MM.1S (cell line): ENCODE results near the gene CSF1.

Experiments used
- DNase-seq: peaks from one replicate; pipeline ENCODE4 v3.0.0-alpha.2; 2015
- H2AFZ ChIP-seq: fragments of 300-600 bp; sonication (generic); 2 replicates; pipeline ENCODE4 v1.6.0; 2016; ENCODE audit warnings: antibody characterized with exemption, low read length
- H3F3A ChIP-seq: fragments of 300-600 bp; sonication (generic); 2 replicates; pipeline ENCODE4 v1.6.1; 2016; ENCODE audit warnings: mild to moderate bottlenecking, antibody characterized with exemption, low read length, moderate library complexity, mixed read lengths; ENCODE audit not compliant: insufficient read depth
- H3K27ac ChIP-seq: fragments of 300-600 bp; sonication (generic); 2 replicates; pipeline ENCODE4 v1.5.1; 2016; ENCODE audit warnings: mild to moderate bottlenecking, low read length
- H3K27me3 ChIP-seq: fragments of 300-600 bp; sonication (generic); replicated peaks from 2 replicates; pipeline ENCODE4 v1.6.0; 2016; ENCODE audit warnings: low read length; ENCODE audit not compliant: insufficient read depth
- H3K36me3 ChIP-seq: fragments of 300-600 bp; sonication (generic); replicated peaks from 2 replicates; pipeline ENCODE4 v1.6.1; 2016; ENCODE audit warnings: mild to moderate bottlenecking, low read length, mixed read lengths; ENCODE audit not compliant: insufficient read depth
- H3K4me1 ChIP-seq: fragments of 300-600 bp; sonication (generic); 2 replicates; pipeline ENCODE4 v1.6.1; 2016; ENCODE audit warnings: low read length, mixed read lengths
- H3K4me2 ChIP-seq: fragments of 300-600 bp; sonication (generic); 2 replicates; pipeline ENCODE4 v1.6.0; 2016; ENCODE audit warnings: low read depth, low read length
- H3K4me3 ChIP-seq: fragments of 300-600 bp; sonication (generic); 2 replicates; pipeline ENCODE4 v1.5.1; 2016; ENCODE audit warnings: low read length, mixed read lengths
- H3K79me2 ChIP-seq: fragments of 300-600 bp; sonication (generic); 2 replicates; pipeline ENCODE4 v1.6.1; 2016; ENCODE audit warnings: mixed run types, low read length, mixed read lengths
- H3K9ac ChIP-seq: fragments of 300-600 bp; sonication (generic); 2 replicates; pipeline ENCODE4 v1.6.1; 2016; ENCODE audit warnings: low read length, mixed read lengths
- H3K9me2 ChIP-seq: fragments of 300-600 bp; sonication (generic); replicated peaks from 2 replicates; pipeline ENCODE4 v1.6.1; 2016; ENCODE audit warnings: mild to moderate bottlenecking, low read length, mixed read lengths; ENCODE audit not compliant: insufficient read depth
- H3K9me3 ChIP-seq: fragments of 300-600 bp; sonication (generic); replicated peaks from 2 replicates; pipeline ENCODE4 v1.6.1; 2016; ENCODE audit warnings: mild to moderate bottlenecking, low read length, mixed read lengths; ENCODE audit not compliant: insufficient read depth
- H4K20me1 ChIP-seq: fragments of 300-600 bp; sonication (generic); 2 replicates; pipeline ENCODE4 v1.6.1; 2016; ENCODE audit warnings: mild to moderate bottlenecking, low read length, moderate library complexity, mixed read lengths; ENCODE audit not compliant: insufficient read depth
- EZH2 ChIP-seq: fragments of 300-600 bp; sonication (generic); optimal IDR thresholded peaks from 2 replicates; pipeline ENCODE3; 2017; ENCODE audit warnings: low read depth, mild to moderate bottlenecking, antibody characterized with exemption, low read length, mixed read lengths
- EZH2phosphoT487 ChIP-seq: fragments of 300-600 bp; sonication (generic); IDR thresholded peaks from 2 replicates; pipeline ENCODE4 v1.6.1; 2018; ENCODE audit warnings: antibody characterized with exemption, low read length
- TF ChIP-seq, protein P1 (sequence below): fragments of 300-600 bp; sonication (generic); IDR thresholded peaks from 2 replicates; pipeline ENCODE4 v1.5.1; 2016; ENCODE audit warnings: antibody characterized with exemption, low read length, mixed read lengths

Gene CSF1

DNA sequence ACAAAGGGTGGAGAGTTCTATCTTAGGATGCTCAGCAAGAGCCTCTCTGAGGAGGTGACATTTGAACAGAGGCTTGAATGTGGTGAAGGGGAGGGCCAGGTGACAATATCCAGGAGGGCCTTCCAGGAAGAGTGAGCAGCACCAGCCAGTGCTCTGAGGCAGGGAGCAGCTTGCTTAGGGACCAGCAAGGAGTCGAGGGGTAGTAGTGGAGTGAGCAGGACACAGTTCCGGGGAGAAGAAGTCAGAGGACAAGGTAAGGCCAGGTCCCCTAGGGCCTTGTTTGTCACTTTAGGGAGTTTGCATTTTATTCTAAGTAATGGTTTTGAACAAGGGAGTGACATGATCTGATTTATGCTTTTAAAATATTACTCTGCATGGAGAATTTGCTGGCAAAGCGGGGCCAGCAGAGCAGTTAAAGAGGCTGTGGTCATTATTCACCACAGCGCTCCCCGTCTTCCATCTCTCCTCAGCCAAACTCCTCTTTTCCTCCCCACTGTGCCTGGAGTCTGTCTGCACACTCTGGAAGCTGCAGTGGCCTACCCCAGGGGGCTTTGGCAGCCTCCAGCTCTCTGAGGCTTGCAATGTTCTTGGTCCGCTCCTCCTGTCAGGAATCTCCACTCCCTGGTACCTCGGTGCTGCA, 17.0 kb upstream of the CSF1 start:
- no peaks in the 10 kb centered on the region for H3K27me3 ChIP-seq
- no peak for TF ChIP-seq EZH2
- TF ChIP-seq, protein P1, sequence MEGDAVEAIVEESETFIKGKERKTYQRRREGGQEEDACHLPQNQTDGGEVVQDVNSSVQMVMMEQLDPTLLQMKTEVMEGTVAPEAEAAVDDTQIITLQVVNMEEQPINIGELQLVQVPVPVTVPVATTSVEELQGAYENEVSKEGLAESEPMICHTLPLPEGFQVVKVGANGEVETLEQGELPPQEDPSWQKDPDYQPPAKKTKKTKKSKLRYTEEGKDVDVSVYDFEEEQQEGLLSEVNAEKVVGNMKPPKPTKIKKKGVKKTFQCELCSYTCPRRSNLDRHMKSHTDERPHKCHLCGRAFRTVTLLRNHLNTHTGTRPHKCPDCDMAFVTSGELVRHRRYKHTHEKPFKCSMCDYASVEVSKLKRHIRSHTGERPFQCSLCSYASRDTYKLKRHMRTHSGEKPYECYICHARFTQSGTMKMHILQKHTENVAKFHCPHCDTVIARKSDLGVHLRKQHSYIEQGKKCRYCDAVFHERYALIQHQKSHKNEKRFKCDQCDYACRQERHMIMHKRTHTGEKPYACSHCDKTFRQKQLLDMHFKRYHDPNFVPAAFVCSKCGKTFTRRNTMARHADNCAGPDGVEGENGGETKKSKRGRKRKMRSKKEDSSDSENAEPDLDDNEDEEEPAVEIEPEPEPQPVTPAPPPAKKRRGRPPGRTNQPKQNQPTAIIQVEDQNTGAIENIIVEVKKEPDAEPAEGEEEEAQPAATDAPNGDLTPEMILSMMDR = no peak
- no peak for TF ChIP-seq EZH2phosphoT487
- H3K27ac ChIP-seq = no peak overlapping the region
- H3K9me3 ChIP-seq = no peaks in the 10 kb centered on the region
- H3K4me1 ChIP-seq = no peaks in the 10 kb centered on the region
- H3K9me2 ChIP-seq = no peaks in the 10 kb centered on the region
- H2AFZ ChIP-seq = no peak overlapping the region
- H3K4me2 ChIP-seq = no peak overlapping the region
- H3K9ac ChIP-seq = no peak overlapping the region
- H3F3A ChIP-seq = no peaks in the 10 kb centered on the region
- H3K4me3 ChIP-seq = no peak overlapping the region
- H3K36me3 ChIP-seq = no peaks in the 10 kb centered on the region
- no peak for DNase-seq
- no peaks in the 10 kb centered on the region for H3K79me2 ChIP-seq
- no peaks in the 10 kb centered on the region for H4K20me1 ChIP-seq

DNA sequence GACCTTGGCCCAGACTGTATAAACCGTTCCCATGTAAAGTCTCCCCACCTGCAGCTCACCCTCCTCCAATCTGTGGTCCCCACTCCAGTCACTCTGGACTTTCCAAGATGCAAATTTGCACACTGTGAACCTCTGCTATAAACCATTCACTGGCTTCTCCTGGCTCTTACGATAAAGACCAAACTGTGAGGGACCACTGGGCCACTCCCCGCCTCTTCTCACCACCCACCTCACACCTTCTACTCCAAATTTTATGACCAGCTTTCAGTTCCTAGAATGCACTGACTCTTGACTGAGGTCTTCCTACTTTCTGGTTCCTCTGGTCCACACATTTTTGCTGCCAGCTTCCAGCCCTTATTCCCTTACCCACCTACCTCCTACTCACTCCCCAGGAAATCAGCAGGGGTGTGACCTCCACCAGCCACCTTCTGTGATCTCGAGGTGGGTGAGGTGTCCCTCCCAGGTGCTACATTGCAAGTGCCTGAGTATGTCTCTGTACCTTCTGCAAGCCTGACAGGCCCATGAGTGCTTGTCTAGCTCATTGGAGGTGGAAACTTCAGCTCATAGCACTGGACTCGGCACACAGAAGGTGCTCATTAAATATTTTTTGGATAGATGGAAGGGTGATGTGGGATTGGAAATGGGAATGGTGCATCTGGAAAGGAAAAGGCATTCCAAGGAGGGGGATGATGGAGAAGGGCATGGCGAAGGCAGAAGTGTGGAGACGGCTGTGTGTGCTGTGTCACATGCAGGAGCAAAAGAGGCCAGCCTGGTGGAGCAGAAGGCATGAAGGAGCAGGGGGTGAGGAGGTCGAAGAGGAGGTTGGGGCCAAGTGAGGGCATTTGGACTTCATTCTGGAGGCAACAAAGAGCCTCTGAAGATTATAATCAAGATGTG, 15.6 kb upstream of the CSF1 start:
- Histone ChIP-seq H3K36me3 (no peaks in the 10 kb centered on the region), H3K79me2 (no peaks in the 10 kb centered on the region), H4K20me1 (no peaks in the 10 kb centered on the region), H3K9me3 (no peaks in the 10 kb centered on the region), H3K4me3 (no peak overlapping the region), H3K27me3 (no peaks in the 10 kb centered on the region), H2AFZ (no peak overlapping the region), H3K4me1 (no peaks in the 10 kb centered on the region), H3K4me2 (no peak overlapping the region), H3K9me2 (no peaks in the 10 kb centered on the region), H3K27ac (no peak overlapping the region), H3F3A (no peaks in the 10 kb centered on the region), H3K9ac (no peak overlapping the region)
- DNase-seq = no peak
- TF ChIP-seq, protein P1 = no peak
- TF ChIP-seq EZH2phosphoT487 = no peak
- TF ChIP-seq EZH2 = no peak

DNA sequence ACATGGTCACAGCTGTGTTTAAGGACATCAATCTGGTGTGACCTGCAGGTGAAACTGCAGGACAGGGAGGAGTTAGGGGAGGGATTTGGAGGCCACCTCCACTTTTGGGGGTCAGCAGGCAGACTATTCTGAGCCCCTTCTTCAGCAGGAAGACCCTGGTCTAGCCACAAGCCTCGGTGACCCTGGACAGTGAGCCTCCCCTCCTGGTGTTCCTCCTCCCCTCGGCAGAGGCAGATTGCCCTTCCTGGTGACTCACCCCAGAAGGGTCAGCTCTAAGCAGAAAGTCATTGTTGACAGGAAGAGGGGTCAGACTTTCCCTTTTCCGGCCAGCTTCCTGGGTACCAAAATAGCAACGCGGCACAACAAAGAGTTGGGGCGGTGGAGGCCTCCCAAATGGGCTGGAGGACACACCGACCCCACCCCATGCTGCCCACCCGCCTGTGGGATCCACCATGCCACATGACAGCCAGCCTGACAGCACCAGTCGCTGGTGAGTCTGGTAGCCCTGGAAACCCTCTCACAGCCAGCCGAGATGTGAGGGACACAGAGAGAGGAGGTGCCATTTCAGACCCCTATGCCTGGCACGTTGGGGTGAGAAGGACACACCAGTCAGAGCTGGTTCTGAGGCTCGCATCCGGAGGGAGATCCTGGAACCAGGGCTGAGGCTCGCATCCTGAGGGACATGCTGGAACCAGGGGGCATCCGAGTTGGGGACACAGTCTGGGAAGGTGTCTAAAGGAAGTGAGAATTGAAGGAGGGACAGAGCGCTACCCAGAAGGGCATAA, 14.7 kb upstream of the CSF1 start:
- no peaks in the 10 kb centered on the region for H3K4me1 ChIP-seq
- no peak for DNase-seq

More for the DNA sequence above, 14.7 kb upstream of the CSF1 start:
- TF ChIP-seq EZH2 (no peak), EZH2phosphoT487 (no peak)
- TF ChIP-seq, protein P1 = no peak
- Histone ChIP-seq H3K9me2 (no peaks in the 10 kb centered on the region), H3K9me3 (no peaks in the 10 kb centered on the region), H3K4me3 (no peak overlapping the region), H4K20me1 (no peaks in the 10 kb centered on the region), H3K4me2 (no peak overlapping the region), H2AFZ (no peak overlapping the region), H3K9ac (no peak overlapping the region), H3K27me3 (no peaks in the 10 kb centered on the region), H3K79me2 (no peaks in the 10 kb centered on the region), H3F3A (no peaks in the 10 kb centered on the region), H3K36me3 (no peaks in the 10 kb centered on the region), H3K27ac (no peak overlapping the region)
